Right lobe of liver (tissue), 6 donors: ENCODE data around the gene HOOK2. TPM values are rescaled to one million over a fixed set of nuclear protein-coding genes. Genes with fewer than 3 reads are reported as not detected.
A peak's percentile ranks its signal among the peaks of the same experiment; 100 is the strongest.
"Not testable (repeated sequence)": the region's sequence is repeated elsewhere in the genome, so short reads cannot be mapped to it uniquely, and the experiment has no call there.

Experiments used
- ATAC-seq, 4 donors: fragments of 200-7000 bp; cut with Tn5 transposase; one replicate each; pipeline ENCODE4 v1.9.1; 2020; ENCODE audit warnings: mild to moderate bottlenecking in 4 of 4, moderate library complexity in 4 of 4
- DNase-seq, 3 donors: peaks; one replicate each; pipeline ENCODE4 v3.0.0-alpha.2; 2020
- H3K27ac ChIP-seq, 3 donors: fragments of 200-600 bp; one replicate each; pipeline ENCODE4 v1.8.0; 2022
- H3K27me3 ChIP-seq, 2 donors: fragments of 200-600 bp; one replicate each; pipeline ENCODE4 v1.8.0; 2022
- H3K36me3 ChIP-seq, 4 donors: fragments of 200-600 bp; sonication (generic) in 1 of 4; one replicate each; pipeline versions ENCODE4 v1.5.1 to v1.8.0; 2017 to 2022; ENCODE audit warnings: control low read depth in 1 of 4
- H3K4me1 ChIP-seq, 4 donors: fragments of 200-600 bp; sonication (generic) in 1 of 4; one replicate each; pipeline versions ENCODE4 v1.5.1 to v1.8.0; 2017 to 2022; ENCODE audit warnings: control low read depth in 1 of 4
- H3K4me3 ChIP-seq, 3 donors: fragments of 200-600 bp; one replicate each; pipeline ENCODE4 v1.8.0; 2022
- H3K9me3 ChIP-seq, 4 donors: fragments of 200-600 bp; sonication (generic) in 1 of 4; one replicate each; pipeline versions ENCODE4 v1.5.1 to v1.8.0; 2017 to 2022; ENCODE audit warnings: control low read depth in 1 of 4
- CTCF ChIP-seq, 4 donors: fragments of 200-600 bp in 3 of 4; fragments of 450-650 bp in 1 of 4; IDR thresholded peaks; one replicate each; pipeline versions ENCODE4 v1.5.1 to v1.8.0; 2016 to 2022; ENCODE audit warnings: antibody characterized with exemption in 4 of 4, mild to moderate bottlenecking in 2 of 4
- POLR2A ChIP-seq: fragments of 450-650 bp; IDR thresholded peaks from one replicate; pipeline ENCODE4 v1.6.1; 2017; ENCODE audit warnings: antibody characterized with exemption, mild to moderate bottlenecking
- WGBS: methylation state at CpG from one replicate; pipeline ENCODE4 v1.1.6; 2018; ENCODE audit warnings: low coverage, low lambda C conversion rate; ENCODE audit not compliant: insufficient coverage; ENCODE audit errors: missing lambda C conversion rate; 5-methylcytosine and 5-hydroxymethylcytosine counted together
- intact Hi-C, 2 donors: fragments of 100-400 bp; cut with DNase I; formaldehyde crosslinking; loops; one replicate each; pipeline versions ENCODE4 v1.11.2 to v1.14.1; 2022
- total RNA-seq, 6 experiments: library from RNA; depleted of rRNA in 2 of 6; stranded (reverse); fragments of >200 nt in 2 of 6; fragmentation: NEBNext Ultra II Directional in 3 of 6; extraction: Animal tissue kit (Norgen Biotek cat#: 25700) in 3 of 6; gene quantifications; one replicate each; pipeline versions ENCODE4 v1.1.0 to v1.2.4, GENCODE V29; 2016 to 2023
- donor health status: DM: no; HTN: yes; CAD: no.
- donor health status: DM: no; HTN: no; CAD: no.
- donor health status: DM: no; HTN: no; CAD: no.
- donor health status: DM: no; HTN: yes; CAD: no.
- donor health status: DM: no; HTN: yes; CAD: no.

HOOK2 gene
- total RNA-seq, 6 experiments from 2014 or later, result 16.6 to 34.5 (median 17.6) TPM

- 0% methylated on average over 2 of the region's 38 CpGs for WGBS
- TF ChIP-seq CTCF (IDR thresholded peaks at IDR 0.05) (no peak), POLR2A (no peak)
- Histone ChIP-seq H3K4me1 (peaks cover 0 to 11% (median 3%) of the 10 kb centered on the region in 4 donors), H3K9me3 (no peaks in the 10 kb centered on the region), H3K36me3 (peaks cover 0 to 9% (median 3%) of the 10 kb centered on the region in 4 donors), H3K27me3 (no peaks in the 10 kb centered on the region), H3K4me3 (peak overlapping the region; percentile 89 to 99 (median 92)), H3K27ac (peak overlapping the region; percentile 62 to 64 (median 62))
- peak; percentile 21 to 34 (median 26) for ATAC-seq
- peak in 2 of 3 donors; percentile 58 to 60 for DNase-seq
- intact Hi-C loops, result no loop called here
Observed at GRCh38 chr19:12800923-12801465, 25.6 kb upstream of the HOOK2 start.

DNA sequence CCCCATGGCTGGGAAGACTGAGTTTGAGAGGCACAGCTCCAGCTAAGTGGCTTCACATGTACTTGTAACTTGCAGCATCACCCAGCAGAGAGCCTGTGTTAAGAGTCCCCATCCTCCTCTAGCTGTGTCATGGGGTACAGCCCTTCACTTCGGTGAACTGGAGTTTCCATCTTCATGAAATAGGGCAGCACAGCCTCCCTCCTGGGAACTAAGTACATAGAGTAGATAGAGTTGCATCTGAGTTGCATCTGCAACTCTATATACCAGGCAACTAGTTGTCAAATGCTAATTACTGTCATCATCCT lies 25.1 kb upstream of the HOOK2 start:
- intact Hi-C loops, result no loop called here
- Histone ChIP-seq H3K4me1 (peaks cover 0 to 12% (median 4%) of the 10 kb centered on the region in 4 donors), H3K4me3 (peak overlapping the region in 2 of 3 donors; percentile 89 to 99), H3K27me3 (no peaks in the 10 kb centered on the region), H3K9me3 (no peaks in the 10 kb centered on the region), H3K36me3 (peaks cover 0 to 9% (median 3%) of the 10 kb centered on the region in 4 donors), H3K27ac (no peak overlapping the region)
- ATAC-seq (no peak), DNase-seq (no peak)
- 100% methylated on average over 1 of the region's 1 CpG for WGBS
- TF ChIP-seq CTCF (IDR thresholded peaks at IDR 0.05) (no peak), POLR2A (no peak)

DNA sequence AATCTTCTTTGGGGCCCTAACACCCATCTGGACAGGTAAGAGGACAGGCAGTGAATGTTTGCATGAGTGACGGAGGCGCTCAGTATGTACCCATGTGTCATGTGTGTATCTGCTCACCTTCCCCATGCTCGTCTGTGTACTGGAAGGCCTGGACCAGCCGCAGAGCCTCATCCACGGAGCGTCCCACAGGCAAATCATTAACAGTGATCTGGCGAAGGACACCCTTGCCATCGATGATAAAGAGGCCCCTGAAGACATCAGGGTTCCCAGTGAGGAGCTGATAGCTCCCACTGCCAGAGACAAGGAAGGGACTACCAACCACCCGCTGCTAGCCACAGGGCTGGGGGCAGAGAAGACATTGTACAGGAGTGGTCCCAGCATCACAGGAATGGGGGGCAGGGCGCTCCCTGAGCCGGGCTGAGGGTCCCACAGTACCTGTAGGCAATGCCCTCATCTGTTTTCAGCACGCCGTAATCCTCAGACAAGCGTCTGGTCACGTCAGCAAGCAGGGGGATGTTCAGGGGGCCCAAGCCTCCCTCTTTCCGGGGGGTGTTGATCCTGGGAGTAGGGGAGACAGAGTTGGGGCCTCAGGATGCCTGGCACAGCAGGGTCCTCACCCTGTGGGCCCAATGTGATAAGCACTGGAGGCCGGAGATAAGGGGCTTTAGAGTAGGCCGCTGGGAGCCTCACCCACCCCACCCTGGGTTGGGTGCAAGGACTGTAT lies 24.6 kb upstream of the HOOK2 start:
- TF ChIP-seq POLR2A (no peak), CTCF (IDR thresholded peaks at IDR 0.05) (no peak)
- peaks cover 0 to 12% (median 5%) of the 10 kb centered on the region in 4 donors for H3K4me1 ChIP-seq
- H3K36me3 ChIP-seq, result peaks cover 0 to 9% (median 3%) of the 10 kb centered on the region in 4 donors
- H3K27ac ChIP-seq, result no peak overlapping the region
- no peaks in the 10 kb centered on the region for H3K9me3 ChIP-seq
- H3K4me3 ChIP-seq, result no peak overlapping the region
- intact Hi-C loops, result no loop called here
- ATAC-seq, result no peak
- H3K27me3 ChIP-seq, result no peaks in the 10 kb centered on the region
- peak in 1 of 3 donors; percentile 48 for DNase-seq
- WGBS, result 90% methylated on average over 5 of the region's 18 CpGs

GRCh38 chr19:12797607-12798006 lies 22.3 kb upstream of the HOOK2 start:
- H3K27ac ChIP-seq, ATAC-seq, H3K4me3 ChIP-seq, H3K9me3 ChIP-seq, intact Hi-C loops, H3K27me3 ChIP-seq, H3K36me3 ChIP-seq, DNase-seq: not testable (repeated sequence)
- H3K4me1 ChIP-seq, result peaks cover 0 to 17% (median 9%) of the 10 kb centered on the region in 4 donors
- WGBS, result 83% methylated on average over 7 of the region's 7 CpGs

DNA sequence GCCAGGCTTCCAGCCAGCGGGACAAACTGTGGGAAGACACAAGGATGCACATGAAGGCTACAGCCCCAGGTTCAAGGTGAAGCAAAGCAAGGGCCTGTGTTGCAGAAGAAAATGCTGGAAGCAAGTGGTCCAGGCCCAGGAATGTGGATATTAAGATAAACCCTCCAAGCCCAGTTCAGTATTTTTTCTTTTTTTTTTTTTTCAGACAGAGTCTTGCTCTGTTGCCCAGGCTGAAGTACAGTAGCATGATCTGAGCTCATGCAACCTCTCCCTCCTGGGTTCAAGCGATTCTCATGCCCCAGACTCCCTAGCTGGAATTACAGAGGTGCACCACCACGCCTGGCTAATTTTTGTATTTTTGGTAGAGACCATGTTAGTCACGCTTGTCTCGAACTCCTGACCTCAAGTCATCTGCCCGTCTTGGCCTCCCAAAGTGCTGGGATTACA lies 21.8 kb upstream of the HOOK2 start:
- H3K27me3 ChIP-seq, result no peaks in the 10 kb centered on the region
- H3K4me3 ChIP-seq, result no peak overlapping the region
- TF ChIP-seq POLR2A (no peak), CTCF (IDR thresholded peaks at IDR 0.05) (no peak)
- intact Hi-C loops, result no loop called here
- H3K27ac ChIP-seq, result no peak overlapping the region
- no peak for ATAC-seq
- no peaks in the 10 kb centered on the region for H3K9me3 ChIP-seq
- peaks cover 0 to 17% (median 7%) of the 10 kb centered on the region in 4 donors for H3K4me1 ChIP-seq
- peaks cover 0 to 9% (median 3%) of the 10 kb centered on the region in 4 donors for H3K36me3 ChIP-seq
- DNase-seq, result no peak
- 83% methylated on average over 6 of the region's 6 CpGs for WGBS
